ENCODE data around the gene ANKS3. TPM values are rescaled to one million over a fixed set of nuclear protein-coding genes. Genes with fewer than 3 reads are reported as not detected.

Gene ANKS3
- polyA plus RNA-seq, 3 donors: 0.59 to 13.7 (median 0.95) TPM

- TF ChIP-seq, protein P1, sequence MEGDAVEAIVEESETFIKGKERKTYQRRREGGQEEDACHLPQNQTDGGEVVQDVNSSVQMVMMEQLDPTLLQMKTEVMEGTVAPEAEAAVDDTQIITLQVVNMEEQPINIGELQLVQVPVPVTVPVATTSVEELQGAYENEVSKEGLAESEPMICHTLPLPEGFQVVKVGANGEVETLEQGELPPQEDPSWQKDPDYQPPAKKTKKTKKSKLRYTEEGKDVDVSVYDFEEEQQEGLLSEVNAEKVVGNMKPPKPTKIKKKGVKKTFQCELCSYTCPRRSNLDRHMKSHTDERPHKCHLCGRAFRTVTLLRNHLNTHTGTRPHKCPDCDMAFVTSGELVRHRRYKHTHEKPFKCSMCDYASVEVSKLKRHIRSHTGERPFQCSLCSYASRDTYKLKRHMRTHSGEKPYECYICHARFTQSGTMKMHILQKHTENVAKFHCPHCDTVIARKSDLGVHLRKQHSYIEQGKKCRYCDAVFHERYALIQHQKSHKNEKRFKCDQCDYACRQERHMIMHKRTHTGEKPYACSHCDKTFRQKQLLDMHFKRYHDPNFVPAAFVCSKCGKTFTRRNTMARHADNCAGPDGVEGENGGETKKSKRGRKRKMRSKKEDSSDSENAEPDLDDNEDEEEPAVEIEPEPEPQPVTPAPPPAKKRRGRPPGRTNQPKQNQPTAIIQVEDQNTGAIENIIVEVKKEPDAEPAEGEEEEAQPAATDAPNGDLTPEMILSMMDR (IDR thresholded peaks at IDR 0.05): peak; percentile 27
- Mint-ChIP-seq H3K27ac (peak within 1 kb of the TSS; percentile 78 to 91 (median 88)), H3K27me3 (ENCODE audit: low read depth in 3 of 3) (peaks cover 0 to 1% (median 0%) of the 10 kb centered on the region in 3 donors), H3K4me3 (peak within 1 kb of the TSS; percentile 80 to 86), H3K36me3 (peaks cover 19 to 50% of the 10 kb centered on the region in 2 donors), H3K4me1 (peaks cover 45% of the 10 kb centered on the region), H3K9me3 (no peaks in the 10 kb centered on the region)
- under 1% methylated on average over 91 of the region's 91 CpGs for WGBS (ENCODE audit: insufficient coverage)
- peak within 1 kb of the TSS; percentile 90 for H3K9ac ChIP-seq (ENCODE audit: insufficient read depth, low read length, poor library complexity, severe bottlenecking)
- intact Hi-C loops (cut with micrococcal nuclease): loop anchor here (2.0 to 5.0 kb wide), 2 partner anchors 41 to 66 kb away; partner anchors contain the start of genes ANKS3 (in 1 of the 2) and DNAAF8 (in 1 of the 2)
- H3K27ac ChIP-seq (ENCODE audit: low read depth in 1 of 2, low read length in 2 of 2): peak within 1 kb of the TSS; percentile 61 to 88
- no peaks in the 10 kb centered on the region for H3K27me3 ChIP-seq (ENCODE audit: control insufficient read depth in 2 of 2, insufficient read depth in 2 of 2, low read length in 2 of 2)
- peaks cover 45 to 46% of the 10 kb centered on the region in 2 donors for H3K36me3 ChIP-seq (replicated peaks in 1 of 2; ENCODE audit: control insufficient read depth in 1 of 2, insufficient read depth in 2 of 2, low read length in 2 of 2)
- peak; percentile 92 to 94 (median 94) for DNase-seq
- peaks cover 50 to 63% of the 10 kb centered on the region in 2 donors for H3K4me1 ChIP-seq (ENCODE audit: control insufficient read depth in 1 of 2, insufficient read depth in 2 of 2, low read length in 2 of 2)
- H3K4me2 ChIP-seq (replicated peaks; ENCODE audit: extremely low read depth, low read length, poor library complexity, severe bottlenecking): peak within 1 kb of the TSS; percentile 97
- H3K9me3 ChIP-seq (replicated peaks in 1 of 2; ENCODE audit: control insufficient read depth in 1 of 2, insufficient read depth in 1 of 2, low read length in 2 of 2): no peaks in the 10 kb centered on the region
- peaks cover 35% of the 10 kb centered on the region for H3K79me2 ChIP-seq (ENCODE audit: insufficient read depth, low read length)
- peak within 1 kb of the TSS; percentile 88 for H2AFZ ChIP-seq (ENCODE audit: insufficient read depth, low read depth, low read length, poor library complexity, severe bottlenecking)
- H3K4me3 ChIP-seq (replicated peaks in 1 of 3; ENCODE audit: low read depth in 2 of 3, low read length in 3 of 3): peak within 1 kb of the TSS; percentile 67 to 97 (median 83)
- peaks cover 34% of the 10 kb centered on the region for H4K20me1 ChIP-seq (ENCODE audit: insufficient read depth, low read length)
Measured at GRCh38 chr16:4693296-4693955, 40.6 kb downstream of the ANKS3 start, which contains the start of gene NUDT16L1. Gene NUDT16L1 (plus strand): TSS chr16:4693562. CDS start chr16:4693727, 165 bp downstream.

DNA sequence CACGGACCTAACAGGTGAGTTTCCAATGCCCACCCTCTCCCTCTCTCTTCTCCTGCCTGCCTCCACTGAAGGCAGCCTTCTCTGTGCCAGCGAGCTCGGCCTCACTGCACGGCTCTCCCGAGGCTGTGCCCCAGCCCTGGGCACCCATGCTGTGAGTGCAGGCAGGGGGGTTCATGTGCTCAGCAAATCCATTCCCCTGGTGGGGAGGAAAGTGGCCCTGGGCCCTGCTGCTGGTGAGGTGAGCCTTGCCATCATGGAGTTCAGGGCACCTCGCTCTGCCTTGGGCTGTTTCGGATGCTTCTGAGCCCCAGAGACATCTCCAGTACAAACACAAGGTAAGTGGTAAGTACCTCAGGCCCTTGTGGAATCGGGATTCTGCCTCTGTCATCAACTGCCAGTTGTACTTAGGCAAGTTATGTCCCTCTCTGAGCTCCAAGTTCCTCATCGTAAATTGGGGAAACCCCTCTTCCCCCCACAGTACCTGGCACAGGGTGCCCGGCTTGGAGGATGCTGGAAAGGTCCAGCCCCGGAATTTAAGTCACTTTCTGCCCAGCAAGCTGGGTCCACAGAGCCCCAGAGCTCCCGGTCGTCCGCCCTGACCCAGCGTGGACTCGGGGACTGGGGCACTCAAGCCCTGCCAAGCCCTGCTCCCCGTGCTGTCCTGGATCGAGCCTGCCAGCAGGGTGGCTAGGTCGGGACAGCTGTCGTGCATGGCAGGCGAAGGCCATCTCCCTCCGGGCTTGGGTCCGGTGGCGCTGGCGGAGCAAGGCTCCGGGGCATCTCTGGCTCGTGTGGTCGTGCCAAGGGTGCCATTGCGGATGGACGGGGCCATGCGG is 41.4 kb downstream of the ANKS3 start:
- H3K79me2 ChIP-seq (ENCODE audit: insufficient read depth, low read length): peaks cover 35% of the 10 kb centered on the region
- peak overlapping the region; percentile 78 to 91 (median 88) for H3K27ac Mint-ChIP-seq
- H3K36me3 ChIP-seq (replicated peaks in 1 of 2; ENCODE audit: control insufficient read depth in 1 of 2, insufficient read depth in 2 of 2, low read length in 2 of 2): peaks cover 45 to 48% of the 10 kb centered on the region in 2 donors
- peaks cover 22 to 50% of the 10 kb centered on the region in 2 donors for H3K36me3 Mint-ChIP-seq
- H3K4me2 ChIP-seq (replicated peaks; ENCODE audit: extremely low read depth, low read length, poor library complexity, severe bottlenecking): peak overlapping the region; percentile 97
- peaks cover 50 to 63% of the 10 kb centered on the region in 2 donors for H3K4me1 ChIP-seq (ENCODE audit: control insufficient read depth in 1 of 2, insufficient read depth in 2 of 2, low read length in 2 of 2)
- H3K27me3 Mint-ChIP-seq (ENCODE audit: low read depth in 3 of 3): peaks cover 0 to 1% (median 0%) of the 10 kb centered on the region in 3 donors
- 9% methylated on average over 26 of the region's 31 CpGs for WGBS (ENCODE audit: insufficient coverage)
- DNase-seq: peak; percentile 45 to 77 (median 66)
- peak overlapping the region; percentile 61 to 88 for H3K27ac ChIP-seq (ENCODE audit: low read depth in 1 of 2, low read length in 2 of 2)
- H3K4me1 Mint-ChIP-seq: peaks cover 45% of the 10 kb centered on the region
- TF ChIP-seq, protein P1 (IDR thresholded peaks at IDR 0.05): no peak
- H3K9me3 ChIP-seq (replicated peaks in 1 of 2; ENCODE audit: control insufficient read depth in 1 of 2, insufficient read depth in 1 of 2, low read length in 2 of 2): no peaks in the 10 kb centered on the region
- H3K27me3 ChIP-seq (ENCODE audit: control insufficient read depth in 2 of 2, insufficient read depth in 2 of 2, low read length in 2 of 2): no peaks in the 10 kb centered on the region
- peak overlapping the region; percentile 78 for H3K9ac ChIP-seq (ENCODE audit: insufficient read depth, low read length, poor library complexity, severe bottlenecking)
- H4K20me1 ChIP-seq (ENCODE audit: insufficient read depth, low read length): peaks cover 34% of the 10 kb centered on the region
- peak overlapping the region; percentile 88 for H2AFZ ChIP-seq (ENCODE audit: insufficient read depth, low read depth, low read length, poor library complexity, severe bottlenecking)
- intact Hi-C loops (cut with micrococcal nuclease): loop anchor here (2.0 to 5.0 kb wide), 2 partner anchors 42 to 65 kb away; partner anchors contain the start of genes ANKS3 (in 1 of the 2) and DNAAF8 (in 1 of the 2)
- no peaks in the 10 kb centered on the region for H3K9me3 Mint-ChIP-seq
- H3K4me3 ChIP-seq (replicated peaks in 1 of 3; ENCODE audit: low read depth in 2 of 3, low read length in 3 of 3): peak overlapping the region; percentile 54 to 97 (median 65)
- H3K4me3 Mint-ChIP-seq: peak overlapping the region; percentile 80 to 86
